Neural progenitor cell (in vitro differentiated cells): Measurements from ENCODE around the gene ROBO4. TPM values are rescaled to one million over a fixed set of nuclear protein-coding genes. Genes with fewer than 3 reads are reported as not detected.
A peak's percentile ranks its signal among the peaks of the same experiment; 100 is the strongest.

Experiments used
- DNase-seq: peaks from one replicate; pipeline ENCODE4 v3.0.0-alpha.2; 2016; ENCODE audit warnings: low spot score
- H2AFZ ChIP-seq: fragments of 200-600 bp; sonication (generic); replicated peaks from 2 replicates; pipeline ENCODE4 v1.6.1; 2016; ENCODE audit warnings: antibody characterized with exemption
- H3F3A ChIP-seq: fragments of 200-600 bp; sonication (generic); 2 replicates; pipeline ENCODE4 v1.6.1; 2016; ENCODE audit warnings: antibody characterized with exemption, low read depth
- H3K27ac ChIP-seq: fragments of 200-600 bp; sonication (generic); 2 replicates; pipeline ENCODE4 v1.5.1; 2016; ENCODE audit warnings: mild to moderate bottlenecking
- H3K27me3 ChIP-seq: fragments of 200-600 bp; sonication (generic); 2 replicates; pipeline ENCODE4 v1.6.1; 2016; ENCODE audit warnings: mild to moderate bottlenecking, moderate library complexity
- H3K36me3 ChIP-seq: fragments of 200-600 bp; sonication (generic); 2 replicates; pipeline ENCODE4 v1.5.1; 2016
- H3K4me1 ChIP-seq: fragments of 200-600 bp; sonication (generic); 2 replicates; pipeline ENCODE4 v1.6.1; 2016; ENCODE audit warnings: mixed run types
- H3K4me2 ChIP-seq: fragments of 200-600 bp; sonication (generic); 2 replicates; pipeline ENCODE4 v1.6.1; 2016
- H3K4me3 ChIP-seq: fragments of 200-600 bp; sonication (generic); 2 replicates; pipeline ENCODE4 v1.5.1; 2016
- H3K79me2 ChIP-seq: fragments of 200-600 bp; sonication (generic); 2 replicates; pipeline ENCODE4 v1.6.1; 2016; ENCODE audit warnings: low read depth
- H3K9ac ChIP-seq: fragments of 200-600 bp; sonication (generic); 2 replicates; pipeline ENCODE4 v1.6.1; 2016
- H3K9me3 ChIP-seq: fragments of 200-600 bp; sonication (generic); 2 replicates; pipeline ENCODE4 v1.5.1; 2016; ENCODE audit warnings: low read depth
- H4K20me1 ChIP-seq: fragments of 200-600 bp; sonication (generic); 2 replicates; pipeline ENCODE4 v1.6.1; 2016; ENCODE audit warnings: low read depth
- H3K27ac Mint-ChIP-seq: 3 replicates; pipeline ENCODE4 v1.8.0; 2021; ENCODE audit warnings: mixed read lengths
- H3K27me3 Mint-ChIP-seq: 2 replicates; pipeline ENCODE4 v1.8.0; 2022; ENCODE audit warnings: low read depth, mild to moderate bottlenecking, inconsistent platforms, moderate library complexity, mixed read lengths; ENCODE audit not compliant: insufficient read depth
- H3K36me3 Mint-ChIP-seq: 3 replicates; pipeline ENCODE4 v1.8.0; 2021; ENCODE audit warnings: mixed read lengths
- H3K4me1 Mint-ChIP-seq: 3 replicates; pipeline ENCODE4 v1.8.0; 2021; ENCODE audit warnings: mixed read lengths
- H3K4me3 Mint-ChIP-seq: 3 replicates; pipeline ENCODE4 v1.8.0; 2021; ENCODE audit warnings: mild to moderate bottlenecking, moderate library complexity, mixed read lengths
- H3K9me3 Mint-ChIP-seq: 3 replicates; pipeline ENCODE4 v1.8.0; 2020; ENCODE audit warnings: mixed read lengths
- CTCF ChIP-seq: fragments of 200-600 bp; sonication (generic); IDR thresholded peaks from 2 replicates; pipeline ENCODE4 v1.5.1; 2017; ENCODE audit warnings: antibody characterized with exemption, mild to moderate bottlenecking
- EZH2 ChIP-seq: fragments of 200-600 bp; sonication (generic); IDR thresholded peaks from 2 replicates; pipeline ENCODE4 v1.6.1; 2017; ENCODE audit warnings: antibody characterized with exemption, mild to moderate bottlenecking, moderate library complexity
- EZH2phosphoT487 ChIP-seq: fragments of 200-600 bp; sonication (generic); IDR thresholded peaks from 2 replicates; pipeline ENCODE4 v1.6.1; 2017; ENCODE audit warnings: antibody characterized with exemption
- total RNA-seq: library from RNA; depleted of rRNA; stranded (reverse); fragments of >200 nt; gene quantifications from 2 replicates; pipeline ENCODE4 v1.2.3, GENCODE V29; 2015; ENCODE audit warnings: low replicate concordance

The ROBO4 gene
- total RNA-seq, 1 donor from 2014 or later: not detected

- Histone ChIP-seq H3K9me3 (no peaks in the 10 kb centered on the region), H3K4me2 (peak overlapping the region; percentile 12), H3K9ac (no peak overlapping the region), H3K27ac (no peak overlapping the region), H3K36me3 (no peaks in the 10 kb centered on the region), H3K27me3 (peaks cover 24% of the 10 kb centered on the region), H3K4me3 (no peak overlapping the region), H3K4me1 (peaks cover 6% of the 10 kb centered on the region), H3K79me2 (no peaks in the 10 kb centered on the region), H3F3A (no peaks in the 10 kb centered on the region), H2AFZ (peak overlapping the region; percentile 50), H4K20me1 (no peaks in the 10 kb centered on the region)
- no peak overlapping the region for H3K4me3 Mint-ChIP-seq
- H3K4me1 Mint-ChIP-seq: no peaks in the 10 kb centered on the region
- peaks cover 9% of the 10 kb centered on the region for H3K27me3 Mint-ChIP-seq
- no peak overlapping the region for H3K27ac Mint-ChIP-seq
- TF ChIP-seq EZH2phosphoT487: no peak
- no peak for TF ChIP-seq CTCF
- TF ChIP-seq EZH2: no peak
- H3K36me3 Mint-ChIP-seq: no peaks in the 10 kb centered on the region
- no peak for DNase-seq
- H3K9me3 Mint-ChIP-seq: no peaks in the 10 kb centered on the region
Observed at GRCh38 chr11:124890683-124891372, 6.8 kb downstream of the ROBO4 start.

DNA sequence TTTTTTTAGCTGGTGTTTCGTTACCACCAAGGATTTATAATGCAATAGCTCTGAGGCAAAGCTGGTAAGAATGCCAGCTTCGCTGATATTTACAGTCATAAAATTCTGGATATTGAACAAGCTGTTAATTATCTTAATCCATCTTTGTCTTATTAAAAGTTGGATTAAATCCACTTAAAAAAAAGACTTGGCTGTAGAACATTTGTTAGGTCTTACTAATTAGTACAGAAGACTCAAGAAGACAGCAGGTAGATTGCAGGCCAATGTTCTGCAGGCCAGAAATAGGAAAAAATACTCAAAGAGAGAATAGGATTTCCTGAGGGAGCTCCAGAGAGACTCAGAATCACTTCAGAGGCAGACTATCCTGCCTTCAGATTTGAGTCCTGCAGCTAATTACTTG lies 7.5 kb downstream of the ROBO4 start:
- no peaks in the 10 kb centered on the region for H3K9me3 ChIP-seq
- no peak overlapping the region for H3K4me3 ChIP-seq
- H3K36me3 ChIP-seq: no peaks in the 10 kb centered on the region
- H3K4me2 ChIP-seq: no peak overlapping the region
- H3K4me3 Mint-ChIP-seq: no peak overlapping the region
- H3K27ac ChIP-seq: no peak overlapping the region
- peaks cover 9% of the 10 kb centered on the region for H3K27me3 Mint-ChIP-seq
- no peak overlapping the region for H3K27ac Mint-ChIP-seq
- H3K79me2 ChIP-seq: no peaks in the 10 kb centered on the region
- H3K4me1 ChIP-seq: peaks cover 6% of the 10 kb centered on the region
- peaks cover 24% of the 10 kb centered on the region for H3K27me3 ChIP-seq
- H3K9me3 Mint-ChIP-seq: no peaks in the 10 kb centered on the region
- H2AFZ ChIP-seq: no peak overlapping the region
- no peaks in the 10 kb centered on the region for H3K4me1 Mint-ChIP-seq
- no peak for TF ChIP-seq EZH2phosphoT487
- no peak for TF ChIP-seq EZH2
- no peak for TF ChIP-seq CTCF
- no peaks in the 10 kb centered on the region for H3K36me3 Mint-ChIP-seq
- DNase-seq: no peak
- no peak overlapping the region for H3K9ac ChIP-seq
- no peaks in the 10 kb centered on the region for H4K20me1 ChIP-seq
- no peaks in the 10 kb centered on the region for H3F3A ChIP-seq

DNA sequence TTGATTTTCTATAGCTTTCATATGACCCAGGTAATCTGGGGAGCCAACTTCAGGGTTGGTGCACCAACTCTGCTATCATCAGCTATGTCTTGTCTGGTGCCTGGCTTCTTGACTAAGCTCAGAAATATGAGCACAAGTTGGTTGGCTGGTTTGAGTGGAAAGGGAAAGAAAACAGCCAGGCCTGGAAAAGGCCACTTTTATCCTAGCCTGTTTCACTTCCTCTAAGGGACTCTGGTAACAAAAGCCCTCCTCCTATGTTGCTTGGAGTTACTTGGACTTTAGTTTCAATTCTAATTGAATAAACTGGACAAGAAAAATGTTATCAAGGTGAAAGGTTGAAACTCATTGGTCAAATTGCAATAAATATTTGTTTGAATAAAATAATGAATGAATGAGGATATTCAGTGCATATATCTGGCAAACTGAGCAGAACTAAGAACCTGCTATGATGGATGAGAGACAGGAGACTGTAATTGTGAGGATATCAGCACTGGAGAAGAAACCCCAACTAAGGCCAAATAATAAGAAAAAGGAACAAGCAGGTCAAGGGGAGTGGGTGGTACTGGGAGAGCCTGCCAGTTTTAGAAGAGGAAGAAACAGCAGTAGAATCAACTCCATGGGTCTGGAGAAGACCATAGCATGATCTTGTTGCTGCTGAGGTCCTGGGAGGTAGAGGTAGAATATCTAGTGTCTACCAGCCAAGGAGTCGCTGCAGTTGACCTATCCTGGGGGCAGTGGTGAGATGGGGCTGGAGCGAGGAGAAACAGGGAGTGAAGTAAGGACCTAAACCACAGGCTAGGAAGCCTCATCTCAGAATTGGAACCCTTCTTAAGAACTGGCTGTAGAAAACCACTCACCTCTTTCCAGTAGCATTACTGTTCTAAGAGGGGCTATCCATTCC lies 8.2 kb downstream of the ROBO4 start:
- Histone ChIP-seq H3K4me1 (peaks cover 6% of the 10 kb centered on the region), H3K4me3 (no peak overlapping the region), H3K9me3 (no peaks in the 10 kb centered on the region), H3K27ac (no peak overlapping the region), H3K4me2 (no peak overlapping the region), H3K27me3 (peaks cover 24% of the 10 kb centered on the region), H2AFZ (no peak overlapping the region), H3F3A (no peaks in the 10 kb centered on the region), H4K20me1 (no peaks in the 10 kb centered on the region), H3K36me3 (no peaks in the 10 kb centered on the region), H3K79me2 (no peaks in the 10 kb centered on the region), H3K9ac (no peak overlapping the region)
- TF ChIP-seq CTCF: no peak
- no peak for TF ChIP-seq EZH2phosphoT487
- no peak for TF ChIP-seq EZH2
- no peak for DNase-seq
- Mint-ChIP-seq H3K4me3 (no peak overlapping the region), H3K27me3 (peaks cover 9% of the 10 kb centered on the region), H3K9me3 (no peaks in the 10 kb centered on the region), H3K27ac (no peak overlapping the region), H3K4me1 (no peaks in the 10 kb centered on the region), H3K36me3 (no peaks in the 10 kb centered on the region)
